Stimulated activated CD4-positive, alpha-beta T cell treated with anti-CD3 and anti-CD28 coated beads, Interleukin-4, amount 100 ng/mL, for 48 hours (primary cell): ENCODE results near the gene CYP20A1.
"Not testable (repeated sequence)": the region's sequence is repeated elsewhere in the genome, so short reads cannot be mapped to it uniquely, and the experiment has no call there.

Experiments used
- DNase-seq, 2 donors: peaks; one replicate each; pipeline ENCODE4 v3.0.0-alpha.2; 2020; ENCODE audit warnings: low read depth in 2 of 2

Gene CYP20A1

GRCh38 chr2:203280428-203281064 is 41.7 kb downstream of the CYP20A1 start:
- DNase-seq, result no peak

- no peak for DNase-seq
Observed at GRCh38 chr2:203282101-203282500, 43.3 kb downstream of the CYP20A1 start.

GRCh38 chr2:203286532-203286931 is 47.7 kb downstream of the CYP20A1 start:
- DNase-seq, result no peak

GRCh38 chr2:203301667-203302066 is 62.8 kb downstream of the CYP20A1 start:
- DNase-seq, result no peak

GRCh38 chr2:203302586-203302985 is 63.8 kb downstream of the CYP20A1 start:
- not testable (repeated sequence) for DNase-seq

GRCh38 chr2:203310688-203311436 is 72.0 kb downstream of the CYP20A1 start:
- DNase-seq, result no peak

- DNase-seq, result no peak
Observed at GRCh38 chr2:203326356-203326755, 87.5 kb downstream of the CYP20A1 start.

- DNase-seq, result peak; percentile 0 to 2
Observed at GRCh38 chr2:203327582-203327900, 88.7 kb downstream of the CYP20A1 start.

- peak; percentile 56 to 68 for DNase-seq
Observed at GRCh38 chr2:203327901-203328759, 89.3 kb downstream of the CYP20A1 start, which contains the start of gene ABI2. Gene ABI2 (plus strand): TSS chr2:203328394. CDS start chr2:203328515, 121 bp downstream.

- DNase-seq, result peak; percentile 48 to 53
Observed at GRCh38 chr2:203328760-203329540, 90.1 kb downstream of the CYP20A1 start.

GRCh38 chr2:203330434-203330833 is 91.6 kb downstream of the CYP20A1 start:
- no peak for DNase-seq

GRCh38 chr2:203338322-203338721 is 99.5 kb downstream of the CYP20A1 start:
- DNase-seq, result no peak

GRCh38 chr2:203340791-203341487 is 102.1 kb downstream of the CYP20A1 start:
- DNase-seq, result no peak

GRCh38 chr2:203341741-203342310 is 103.0 kb downstream of the CYP20A1 start:
- no peak for DNase-seq

GRCh38 chr2:203342374-203342773 is 103.6 kb downstream of the CYP20A1 start:
- not testable (repeated sequence) for DNase-seq

- DNase-seq, result no peak
Observed at GRCh38 chr2:203344667-203345066, 105.8 kb downstream of the CYP20A1 start.

- DNase-seq, result no peak
Observed at GRCh38 chr2:203346612-203347011, 107.8 kb downstream of the CYP20A1 start.

- no peak for DNase-seq
Observed at GRCh38 chr2:203347375-203347774, 108.6 kb downstream of the CYP20A1 start.

- no peak for DNase-seq
Observed at GRCh38 chr2:203352604-203353255, 113.9 kb downstream of the CYP20A1 start.

GRCh38 chr2:203354966-203355365 is 116.1 kb downstream of the CYP20A1 start:
- DNase-seq, result no peak
